Neutrophil (primary cell): ENCODE measurements around the gene VCAN.

ENCODE experiments used
- H3K27ac ChIP-seq: fragments of 200-600 bp; sonication (generic); 2 replicates; pipeline ENCODE4 v1.5.1; 2016; ENCODE audit warnings: mild to moderate bottlenecking, moderate library complexity
- H3K27me3 ChIP-seq: fragments of 200-600 bp; sonication (generic); 2 replicates; pipeline ENCODE4 v1.6.0; 2016; ENCODE audit warnings: mild to moderate bottlenecking
- H3K36me3 ChIP-seq: fragments of 200-600 bp; sonication (generic); 2 replicates; pipeline ENCODE4 v1.5.1; 2017
- H3K4me1 ChIP-seq, 2 experiments: fragments of 200-600 bp in 1 of 2; sonication (generic) in 1 of 2; 1 replicate in 1 of 2; 2 replicates in 1 of 2; pipeline versions ENCODE4 v1.5.1 to v1.6.1; 2013 to 2016; ENCODE audit warnings: low read depth in 1 of 2, low read length in 1 of 2, mild to moderate bottlenecking in 1 of 2, moderate library complexity in 1 of 2; ENCODE audit not compliant: control insufficient read depth in 1 of 2, insufficient read depth in 1 of 2
- H3K4me3 ChIP-seq, 2 experiments: fragments of 200-600 bp in 1 of 2; sonication (generic) in 1 of 2; 1 replicate in 1 of 2; 2 replicates in 1 of 2; pipeline ENCODE4 v1.5.1; 2013 to 2016; ENCODE audit warnings: low read depth in 1 of 2, low read length in 1 of 2, mild to moderate bottlenecking in 1 of 2, moderate library complexity in 1 of 2
- H3K9me3 ChIP-seq: fragments of 200-600 bp; sonication (generic); 2 replicates; pipeline ENCODE4 v1.5.1; 2016
- TF ChIP-seq, protein P1 (sequence below): fragments of 200-600 bp; sonication (generic); IDR thresholded peaks from 2 replicates; pipeline ENCODE4 v1.5.1; 2016; ENCODE audit warnings: antibody characterized with exemption

Gene VCAN

DNA sequence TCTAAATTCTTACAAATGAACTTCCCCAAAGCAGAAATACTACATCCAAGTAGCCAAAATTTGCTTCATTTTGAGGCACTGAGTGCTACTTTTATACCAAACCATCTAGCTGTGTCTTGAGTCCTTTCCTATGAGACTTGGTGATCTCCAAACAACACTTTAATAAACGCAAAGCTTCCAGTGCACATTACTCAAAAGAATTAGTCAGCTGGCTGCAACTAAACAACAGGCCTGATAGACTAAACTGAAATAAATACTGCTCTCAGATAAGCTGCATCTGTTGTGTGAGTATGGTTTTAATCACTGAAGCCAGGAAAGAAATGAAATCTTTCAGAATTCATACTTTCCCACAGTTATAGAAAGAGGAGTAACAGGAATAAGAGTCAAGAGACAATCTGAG, 80.3 kb downstream of the VCAN start:
- Histone ChIP-seq H3K27ac (no peak overlapping the region), H3K4me1 (no peaks in the 10 kb centered on the region), H3K9me3 (no peaks in the 10 kb centered on the region), H3K36me3 (no peaks in the 10 kb centered on the region), H3K4me3 (no peak overlapping the region), H3K27me3 (no peaks in the 10 kb centered on the region)
- TF ChIP-seq, protein P1, sequence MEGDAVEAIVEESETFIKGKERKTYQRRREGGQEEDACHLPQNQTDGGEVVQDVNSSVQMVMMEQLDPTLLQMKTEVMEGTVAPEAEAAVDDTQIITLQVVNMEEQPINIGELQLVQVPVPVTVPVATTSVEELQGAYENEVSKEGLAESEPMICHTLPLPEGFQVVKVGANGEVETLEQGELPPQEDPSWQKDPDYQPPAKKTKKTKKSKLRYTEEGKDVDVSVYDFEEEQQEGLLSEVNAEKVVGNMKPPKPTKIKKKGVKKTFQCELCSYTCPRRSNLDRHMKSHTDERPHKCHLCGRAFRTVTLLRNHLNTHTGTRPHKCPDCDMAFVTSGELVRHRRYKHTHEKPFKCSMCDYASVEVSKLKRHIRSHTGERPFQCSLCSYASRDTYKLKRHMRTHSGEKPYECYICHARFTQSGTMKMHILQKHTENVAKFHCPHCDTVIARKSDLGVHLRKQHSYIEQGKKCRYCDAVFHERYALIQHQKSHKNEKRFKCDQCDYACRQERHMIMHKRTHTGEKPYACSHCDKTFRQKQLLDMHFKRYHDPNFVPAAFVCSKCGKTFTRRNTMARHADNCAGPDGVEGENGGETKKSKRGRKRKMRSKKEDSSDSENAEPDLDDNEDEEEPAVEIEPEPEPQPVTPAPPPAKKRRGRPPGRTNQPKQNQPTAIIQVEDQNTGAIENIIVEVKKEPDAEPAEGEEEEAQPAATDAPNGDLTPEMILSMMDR: no peak

DNA sequence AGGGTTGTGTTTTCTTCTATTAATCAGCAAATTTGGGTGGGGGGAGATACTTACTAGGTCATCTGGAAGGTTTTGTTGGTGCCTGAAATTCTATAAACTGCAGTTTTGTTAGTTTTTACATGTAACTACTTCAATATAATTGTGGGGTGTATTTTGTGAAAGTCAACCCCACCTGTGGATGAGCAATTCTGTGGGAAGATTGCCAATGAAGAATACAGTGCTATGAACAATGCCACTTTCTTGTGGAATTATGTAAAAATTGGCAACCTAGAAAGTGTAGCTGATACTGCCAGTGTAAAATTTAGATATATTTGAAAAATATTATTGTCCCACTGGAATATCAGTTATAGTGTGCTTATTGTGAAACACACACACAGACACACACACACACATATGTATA, 80.7 kb downstream of the VCAN start:
- no peaks in the 10 kb centered on the region for H3K9me3 ChIP-seq
- no peaks in the 10 kb centered on the region for H3K4me1 ChIP-seq
- no peaks in the 10 kb centered on the region for H3K36me3 ChIP-seq
- no peak overlapping the region for H3K4me3 ChIP-seq
- TF ChIP-seq, protein P1: no peak
- H3K27ac ChIP-seq: no peak overlapping the region
- no peaks in the 10 kb centered on the region for H3K27me3 ChIP-seq

GRCh38 chr5:83553000-83553486, 81.5 kb downstream of the VCAN start:
- no peaks in the 10 kb centered on the region for H3K9me3 ChIP-seq
- H3K27me3 ChIP-seq: no peaks in the 10 kb centered on the region
- H3K36me3 ChIP-seq: no peaks in the 10 kb centered on the region
- H3K27ac ChIP-seq: no peak overlapping the region
- no peaks in the 10 kb centered on the region for H3K4me1 ChIP-seq
- no peak overlapping the region for H3K4me3 ChIP-seq
- TF ChIP-seq, protein P1: no peak

DNA sequence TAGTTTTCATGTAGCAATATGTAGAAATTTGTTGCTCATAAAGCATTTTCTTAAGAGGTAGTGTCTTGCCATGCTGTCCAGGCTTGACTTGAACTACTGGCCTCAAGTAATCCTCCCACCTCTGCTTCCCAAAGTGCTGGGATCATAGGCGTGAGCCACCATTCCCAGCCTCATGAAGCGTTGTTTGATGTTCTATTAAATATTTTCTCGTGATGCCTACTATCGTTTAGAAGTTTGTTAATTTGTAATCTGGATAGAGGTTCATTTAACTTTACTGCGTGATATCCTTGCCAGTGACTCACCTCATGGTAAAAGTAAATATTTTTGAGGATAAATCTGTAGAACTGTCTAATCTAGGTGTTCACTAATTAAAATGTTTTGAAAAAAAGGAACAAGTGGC, 82.6 kb downstream of the VCAN start:
- Histone ChIP-seq H3K27ac (no peak overlapping the region), H3K4me3 (no peak overlapping the region), H3K9me3 (no peaks in the 10 kb centered on the region), H3K36me3 (no peaks in the 10 kb centered on the region), H3K4me1 (no peaks in the 10 kb centered on the region), H3K27me3 (no peaks in the 10 kb centered on the region)
- TF ChIP-seq, protein P1: no peak

GRCh38 chr5:83554686-83555085, 83.1 kb downstream of the VCAN start:
- Histone ChIP-seq H3K27ac (no peak overlapping the region), H3K9me3 (no peaks in the 10 kb centered on the region), H3K27me3 (no peaks in the 10 kb centered on the region), H3K4me1 (no peaks in the 10 kb centered on the region), H3K36me3 (no peaks in the 10 kb centered on the region), H3K4me3 (no peak overlapping the region)
- TF ChIP-seq, protein P1: no peak

DNA sequence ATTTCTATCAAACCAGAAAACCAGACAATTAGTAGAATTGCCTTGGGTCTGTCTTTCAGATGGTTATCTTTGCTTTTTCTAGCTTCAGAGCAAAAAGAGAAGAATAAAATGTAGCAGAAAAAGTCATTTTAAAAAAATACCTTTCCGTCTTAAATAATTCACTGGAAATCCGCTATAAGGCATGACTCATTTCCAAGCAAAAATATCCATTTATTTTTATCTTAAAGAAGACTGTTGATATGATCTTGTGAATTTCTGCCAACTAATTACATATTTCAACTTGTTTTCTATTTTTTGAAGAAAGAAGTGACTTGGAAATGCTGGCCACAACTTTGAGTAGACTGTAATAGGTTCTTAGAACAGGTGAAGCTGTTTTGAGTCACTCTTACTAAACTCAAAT, 83.7 kb downstream of the VCAN start:
- Histone ChIP-seq H3K36me3 (no peaks in the 10 kb centered on the region), H3K9me3 (no peaks in the 10 kb centered on the region), H3K27me3 (no peaks in the 10 kb centered on the region), H3K27ac (no peak overlapping the region), H3K4me3 (no peak overlapping the region), H3K4me1 (no peaks in the 10 kb centered on the region)
- TF ChIP-seq, protein P1: no peak
